NCI-H82 (cell line): ENCODE data around the gene FAM89A.
"Not testable (repeated sequence)": the region's sequence is repeated elsewhere in the genome, so short reads cannot be mapped to it uniquely, and the experiment has no call there.

Experiments used
- DNase-seq: peaks from one replicate; lab custom pipeline; 2025; lab: John Stamatoyannopoulos, UW

Gene FAM89A

DNA sequence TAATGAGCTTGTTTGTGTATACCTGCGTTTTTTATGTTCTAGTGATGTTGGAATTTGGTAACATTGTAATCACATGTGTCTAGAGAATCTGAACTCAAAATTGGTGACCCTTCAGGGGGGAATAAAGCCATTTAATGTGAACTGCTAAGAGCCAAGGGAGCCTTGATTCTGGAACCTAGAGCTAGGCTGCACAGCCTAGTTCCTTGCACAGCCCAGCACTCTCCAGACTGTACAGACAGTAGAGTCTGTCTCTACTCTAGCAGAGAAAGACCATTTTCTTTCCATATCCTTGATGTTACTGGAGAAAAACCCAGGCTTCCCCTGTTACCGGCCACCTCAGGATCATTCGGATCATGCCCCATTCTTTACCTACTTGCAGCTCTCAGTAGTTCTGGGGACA, 52.6 kb downstream of the FAM89A start:
- DNase-seq: no peak

DNA sequence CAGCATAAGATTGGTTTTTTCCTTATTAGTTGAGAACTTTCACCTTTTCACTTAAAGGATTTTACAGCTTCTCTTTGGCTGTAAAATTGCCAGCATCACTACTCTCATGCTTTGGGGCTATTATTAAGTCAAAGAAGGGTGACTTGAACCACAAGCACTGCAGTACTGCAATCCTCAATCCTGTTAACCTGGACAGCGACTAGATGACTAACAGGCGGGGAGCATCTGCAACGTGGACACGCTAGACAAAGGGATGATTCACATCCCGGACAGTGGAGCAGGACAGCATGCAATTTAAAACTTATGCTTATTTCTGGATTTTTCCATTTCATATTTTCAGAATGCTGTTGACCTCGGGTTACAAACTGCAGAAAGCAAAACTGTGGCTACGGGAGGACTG, 53.1 kb downstream of the FAM89A start:
- no peak for DNase-seq

DNA sequence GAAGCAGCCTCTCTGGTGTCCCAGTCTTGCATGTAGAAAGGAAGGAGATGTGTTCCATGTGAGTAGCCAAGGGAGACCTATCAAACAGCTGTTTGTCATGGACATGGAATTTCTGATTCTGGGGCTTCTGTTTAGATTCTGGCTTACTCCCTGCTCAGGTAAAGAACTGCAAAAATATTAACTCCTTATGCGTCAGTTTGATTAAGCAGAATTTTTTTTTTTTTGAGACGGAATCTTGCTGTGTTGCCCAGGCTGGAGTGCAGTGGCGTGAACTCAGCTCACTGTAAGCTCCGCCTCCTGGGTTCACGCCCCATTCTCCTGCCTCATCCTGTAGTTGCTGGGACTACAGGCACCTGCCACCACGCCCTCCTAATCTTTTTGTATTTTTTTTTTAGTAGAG, 54.3 kb downstream of the FAM89A start:
- no peak for DNase-seq

DNA sequence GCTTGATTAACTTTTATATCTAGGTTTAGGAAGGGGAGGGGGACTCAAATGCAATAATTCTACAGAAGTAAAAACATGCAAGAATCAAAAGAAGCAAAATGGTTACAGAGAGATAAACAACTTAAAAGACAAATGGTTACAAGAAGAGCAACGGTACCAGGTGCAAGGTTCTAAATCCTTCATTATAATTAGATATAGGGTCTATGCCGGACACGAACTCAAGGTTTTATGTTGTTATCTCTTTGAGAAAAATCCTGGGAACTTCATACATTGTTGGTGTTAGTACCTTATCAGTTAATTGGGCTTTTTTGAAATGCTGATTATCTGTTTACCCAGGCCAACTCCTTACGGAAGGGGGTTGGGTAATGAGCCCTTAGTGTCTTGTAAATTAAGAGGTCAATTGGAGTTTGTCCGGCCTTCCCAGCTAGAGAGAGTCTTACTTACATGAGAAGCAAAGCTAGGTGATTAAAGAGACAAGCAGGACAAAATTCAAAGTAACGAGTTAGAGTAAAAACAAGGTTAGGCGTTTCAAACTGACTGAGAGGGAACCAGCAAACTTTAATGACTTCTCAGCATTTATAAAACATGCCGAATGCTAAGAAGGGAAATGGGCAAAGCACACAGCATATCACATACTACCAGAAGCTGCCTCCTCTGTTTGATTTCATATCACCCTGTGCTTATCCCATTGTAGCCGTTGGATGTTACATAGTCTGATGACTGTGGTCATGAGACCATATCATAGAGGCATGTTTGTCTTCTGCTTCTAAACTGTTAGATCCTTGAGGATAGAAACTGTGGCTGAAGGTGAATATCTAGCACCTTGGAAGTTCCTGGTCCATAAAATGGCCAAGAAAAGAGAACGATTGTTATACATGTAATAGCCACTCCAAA, 55.2 kb downstream of the FAM89A start:
- not testable (repeated sequence) for DNase-seq

DNA sequence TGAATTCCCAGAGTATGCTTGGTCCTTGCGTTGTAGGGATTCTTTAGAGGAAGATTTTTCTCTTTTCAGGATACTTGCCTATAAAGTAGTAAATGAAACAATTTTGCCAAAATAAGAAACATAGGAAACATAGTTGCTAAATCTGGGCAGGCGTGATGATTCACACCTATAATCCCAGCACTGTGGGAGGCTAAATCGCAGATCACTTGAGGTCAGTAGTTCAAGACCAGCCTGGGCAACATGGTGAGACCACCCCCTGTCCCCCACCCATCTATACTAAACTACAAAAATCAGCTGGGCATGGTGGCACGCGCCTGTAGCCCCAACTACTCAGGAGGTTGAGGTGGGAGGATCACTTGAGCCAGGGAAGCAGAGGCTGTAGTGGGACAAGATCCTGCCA, 56.2 kb downstream of the FAM89A start:
- no peak for DNase-seq

DNA sequence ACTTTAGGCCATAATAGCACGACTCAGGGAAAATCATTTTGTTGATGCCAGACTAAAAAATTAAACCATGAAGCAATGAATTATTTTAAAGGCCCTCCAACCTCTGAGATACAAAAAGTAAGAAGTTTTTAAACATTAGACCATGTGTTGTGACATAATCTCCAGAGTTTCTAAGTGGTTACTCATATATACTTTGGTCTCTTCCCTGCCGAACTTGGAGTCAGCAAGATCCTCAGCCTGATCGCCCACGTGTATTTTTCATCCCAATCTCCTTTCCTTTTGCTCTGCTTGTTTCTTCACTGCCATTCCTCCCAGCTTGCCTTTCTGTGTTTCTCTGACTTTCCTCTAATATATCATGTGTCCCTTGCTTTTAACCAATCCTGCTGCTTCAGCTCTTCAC, 57.4 kb downstream of the FAM89A start:
- DNase-seq: no peak

DNA sequence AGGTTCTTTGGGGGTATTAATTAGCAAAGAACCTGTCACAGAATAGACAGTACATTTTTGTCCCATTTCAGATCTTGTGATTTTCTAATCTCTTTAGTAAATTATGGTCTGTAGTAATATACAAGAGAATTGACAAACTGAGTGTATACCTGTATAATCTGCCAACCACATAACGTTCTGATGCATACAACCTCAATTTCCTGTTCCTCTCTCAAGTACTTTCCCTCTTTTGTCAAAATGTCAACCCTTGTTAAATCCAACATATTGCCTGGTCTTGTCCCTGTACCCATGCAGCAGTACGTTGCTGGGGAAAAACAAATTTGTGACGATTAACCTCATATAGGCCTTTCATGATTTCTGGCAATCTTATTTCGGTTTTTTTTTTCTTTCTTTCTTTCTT, 60.1 kb downstream of the FAM89A start:
- DNase-seq: no peak

DNA sequence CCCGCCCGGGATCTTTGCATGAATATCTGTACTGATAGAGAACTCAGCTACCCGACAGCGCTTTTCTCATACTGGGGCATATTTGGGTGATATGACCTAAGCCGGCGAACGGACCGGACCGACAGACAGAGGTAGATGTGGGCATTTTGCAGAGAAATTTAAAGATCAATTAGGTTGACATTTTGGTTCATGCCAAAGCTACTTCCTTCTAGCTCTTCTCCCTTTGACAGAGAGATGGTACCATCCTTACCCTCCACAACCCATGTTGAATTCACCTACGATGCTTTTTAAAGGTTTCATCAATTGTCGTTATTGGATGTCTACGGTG, 60.7 kb downstream of the FAM89A start:
- no peak for DNase-seq

DNA sequence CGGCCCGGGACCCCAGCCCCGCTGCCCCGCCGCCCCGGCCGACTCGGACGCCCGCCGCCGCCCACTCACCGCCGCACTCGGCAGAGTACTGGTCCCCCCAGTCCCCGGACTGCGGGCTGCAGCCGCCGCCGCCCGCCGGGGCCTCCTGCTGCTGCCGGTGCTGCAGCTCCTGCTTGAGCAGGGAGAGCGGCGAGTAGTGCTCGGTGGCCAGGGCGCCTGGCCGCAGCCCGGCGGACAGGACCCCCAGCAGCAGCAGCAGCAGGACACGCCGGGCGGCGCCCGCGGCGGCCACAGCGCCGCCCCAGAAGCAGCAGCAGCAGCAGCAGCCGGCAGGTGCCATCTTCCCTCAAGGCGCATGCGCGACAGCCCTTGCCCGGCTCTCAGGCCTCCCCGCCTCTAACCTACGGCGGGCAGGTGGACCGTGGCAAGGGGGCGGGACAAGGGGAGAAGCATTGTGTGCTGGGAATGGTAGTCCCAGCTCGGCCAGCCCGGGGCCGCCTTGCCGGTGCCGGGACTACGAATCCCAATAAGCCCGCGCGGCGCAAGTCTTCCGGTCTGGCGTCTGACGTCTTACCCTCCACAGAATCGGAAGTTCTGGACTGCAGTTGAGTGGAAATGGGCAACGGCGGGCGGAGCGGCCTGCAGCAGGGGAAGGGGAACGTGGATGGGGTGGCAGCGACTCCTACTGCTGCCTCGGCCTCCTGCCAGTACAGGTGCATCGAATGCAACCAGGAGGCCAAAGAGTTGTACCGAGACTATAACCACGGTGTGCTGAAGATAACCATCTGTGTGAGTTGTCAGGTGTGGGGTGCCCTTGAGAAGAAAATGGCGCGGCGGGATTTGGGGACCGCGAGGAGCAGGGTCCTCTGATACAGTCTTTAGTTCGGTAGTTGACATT, 61.3 kb downstream of the FAM89A start, which contains the start of the genes ARV1 and TTC13:
ARV1 (plus strand) TSS at position 604 of the 898 bp plus-strand sequence; CDS start at position 616, 12 bp downstream.
TTC13 (minus strand) TSS at position 371 of the 898 bp plus-strand sequence; CDS start at position 340, 31 bp downstream.
- DNase-seq: peak; percentile 100

DNA sequence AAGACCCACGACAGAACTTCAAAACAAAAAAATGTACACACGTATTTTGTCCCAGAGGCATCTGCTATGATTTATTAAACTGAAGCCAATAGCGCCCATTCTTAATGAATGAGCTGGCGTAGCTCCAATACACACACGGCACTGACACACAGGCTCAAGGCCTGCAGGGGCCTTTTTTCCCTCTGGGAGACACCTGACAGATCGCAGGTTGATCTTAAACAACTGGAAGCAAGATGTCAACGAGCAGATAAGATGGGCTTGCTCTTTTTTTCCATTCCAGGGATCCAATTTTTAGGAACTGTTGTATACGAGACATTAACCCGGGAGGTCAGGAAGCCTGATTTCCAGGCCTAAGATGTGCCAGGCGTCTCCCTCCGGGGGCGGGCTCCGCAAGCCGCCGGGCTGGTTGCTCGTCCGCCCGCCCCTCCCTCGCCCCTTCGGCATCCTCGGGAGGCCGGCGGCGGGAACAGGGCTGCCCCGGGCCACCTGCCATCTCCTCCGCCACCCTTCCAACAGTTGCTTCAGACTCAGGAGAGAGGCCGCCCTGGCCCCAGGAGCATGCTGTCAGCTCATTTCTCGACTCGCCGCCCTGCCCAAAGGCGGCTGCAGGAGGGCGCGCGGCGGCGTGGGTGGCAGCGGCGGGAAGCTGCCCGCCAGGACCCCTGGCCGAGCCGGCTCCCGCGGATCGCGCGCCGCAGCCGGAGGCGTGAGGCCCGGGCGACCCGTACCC, 62.1 kb downstream of the FAM89A start:
- peak; percentile 60 for DNase-seq

DNA sequence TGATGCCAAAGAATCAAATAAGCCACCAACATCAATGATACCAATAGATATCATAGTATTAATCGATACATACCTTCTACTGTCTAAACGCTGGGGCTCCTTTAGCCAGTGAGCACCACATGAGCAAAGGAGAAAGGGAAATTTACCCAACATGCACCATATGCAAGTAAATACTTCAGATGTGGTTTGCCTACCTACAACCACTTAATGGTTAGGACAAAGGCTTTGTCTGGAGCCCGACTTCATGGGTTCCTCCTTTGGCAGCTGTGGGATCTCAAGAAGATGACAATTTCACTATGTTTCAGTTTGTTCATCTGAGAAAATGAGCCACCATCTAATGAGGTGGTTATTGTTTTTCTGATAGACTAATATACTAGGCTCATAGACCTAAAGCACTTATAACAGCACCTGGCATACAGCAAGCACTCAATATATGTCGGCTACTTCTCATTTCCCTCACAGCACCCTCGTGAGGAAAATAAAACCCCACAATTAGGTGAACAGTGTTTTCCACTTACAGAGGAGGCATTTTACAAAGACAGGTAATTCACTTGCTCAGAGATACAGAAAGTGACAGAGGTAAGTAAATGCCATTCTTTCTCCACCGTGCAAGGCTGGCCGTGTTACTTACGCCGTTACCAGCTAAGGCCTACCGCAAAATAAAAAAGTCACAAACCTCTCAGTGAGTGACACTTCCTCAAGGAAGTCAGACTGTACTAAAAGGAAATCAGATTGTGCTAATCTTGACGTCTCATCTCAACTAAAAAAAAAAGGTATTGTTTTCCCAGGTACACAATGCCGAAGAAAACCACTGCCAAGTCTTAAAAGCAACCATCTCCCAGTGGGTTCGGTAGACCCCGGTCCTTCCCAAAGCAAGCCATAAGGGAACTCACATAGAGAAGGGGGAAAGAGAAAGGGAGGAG, 63.0 kb downstream of the FAM89A start:
- DNase-seq: no peak

DNA sequence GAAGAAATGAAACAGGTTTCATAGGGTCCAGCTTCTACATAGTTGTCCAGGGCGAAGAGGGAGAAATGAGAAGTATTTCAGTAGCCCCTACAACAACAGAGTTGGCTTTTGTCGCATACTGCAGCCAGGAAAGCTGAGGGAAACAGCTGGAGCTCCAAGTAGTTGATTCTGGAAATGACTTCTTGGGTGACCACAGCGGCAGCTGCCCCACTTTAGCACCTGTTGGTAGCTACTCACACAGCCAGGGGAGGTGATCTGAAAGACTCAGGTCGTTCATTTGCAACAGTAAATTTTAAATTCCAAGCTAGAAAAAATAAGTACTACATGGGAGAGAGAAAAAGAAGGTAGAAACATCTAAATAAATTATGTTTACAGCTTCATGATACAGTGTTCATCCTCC, 63.7 kb downstream of the FAM89A start:
- no peak for DNase-seq

DNA sequence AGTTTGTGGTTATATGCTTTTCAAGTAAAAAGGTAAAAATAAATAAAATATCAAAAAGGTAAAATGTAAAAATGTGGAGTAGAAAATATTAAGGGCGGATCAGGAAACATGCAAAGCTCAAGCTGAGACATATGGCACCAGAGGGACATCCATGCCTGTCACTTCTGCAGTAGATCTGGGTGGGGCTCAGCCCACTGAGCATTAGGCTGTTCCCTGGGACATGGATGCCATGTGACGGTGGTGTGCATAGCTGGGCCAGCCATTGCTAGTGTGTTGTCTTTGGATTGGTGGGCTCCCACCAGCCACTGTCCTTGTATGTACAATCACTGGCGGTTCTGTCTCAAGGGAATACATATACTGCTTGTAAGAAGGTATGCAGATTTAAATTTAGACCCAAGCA, 64.4 kb downstream of the FAM89A start:
- peak; percentile 52 for DNase-seq

DNA sequence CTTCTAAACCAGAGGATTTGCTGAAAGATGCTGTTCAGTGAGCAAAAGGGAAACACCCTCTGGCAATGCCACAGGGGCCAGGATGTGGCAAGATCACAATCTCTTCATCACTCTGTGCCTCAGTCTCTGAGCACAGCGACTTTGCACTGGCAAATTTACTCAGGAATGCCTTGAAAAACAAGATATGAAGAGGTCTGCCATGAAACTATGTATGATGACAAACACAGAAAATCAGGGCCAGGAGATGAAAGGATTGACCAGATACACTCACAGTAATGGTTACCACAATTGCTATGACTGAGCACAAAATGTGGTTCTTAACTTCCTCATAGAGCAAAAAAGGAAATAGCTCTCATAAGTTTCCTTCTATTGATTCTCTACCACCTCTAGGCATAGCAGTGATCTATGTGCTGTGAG, 67.2 kb downstream of the FAM89A start:
- no peak for DNase-seq

DNA sequence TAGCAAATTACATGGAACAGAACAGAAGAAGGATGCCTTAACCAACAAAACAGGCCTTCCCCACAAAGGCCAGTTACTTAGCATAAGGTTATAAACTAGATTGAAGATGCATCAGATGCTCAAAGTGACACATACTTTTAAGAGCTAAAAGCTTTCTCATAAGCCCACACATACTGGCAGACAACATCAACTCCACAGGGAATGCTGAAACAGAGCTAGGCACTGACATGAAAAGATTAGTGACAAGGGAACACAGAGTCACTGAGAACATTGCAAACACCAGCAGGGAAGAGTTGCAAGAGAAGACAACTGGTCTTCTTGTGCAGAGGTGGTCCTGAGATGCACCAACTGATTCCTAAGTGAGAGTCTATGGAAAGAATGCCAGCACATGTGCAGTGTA, 68.3 kb downstream of the FAM89A start:
- DNase-seq: no peak

DNA sequence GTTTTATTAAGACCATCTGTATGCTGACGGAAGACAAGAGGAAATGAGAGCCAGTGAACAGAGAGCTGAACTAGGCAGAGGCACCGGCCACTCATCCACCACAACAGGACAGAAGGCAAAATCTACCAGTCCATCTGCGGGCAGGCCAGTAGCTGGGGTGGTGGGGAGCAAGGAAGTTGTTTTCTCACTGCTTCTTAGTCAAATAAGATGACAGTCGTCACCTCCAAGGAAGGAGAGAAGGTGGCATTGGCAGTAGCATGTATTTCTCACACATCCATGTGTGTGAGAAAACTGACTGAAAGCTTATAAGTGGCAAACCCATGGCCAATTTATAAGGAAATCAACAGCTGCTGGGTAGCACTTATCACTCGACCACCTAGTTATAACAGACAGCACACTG, 69.6 kb downstream of the FAM89A start:
- no peak for DNase-seq
